Measurements from ENCODE around the gene UBASH3A.

UBASH3A gene

GRCh38 chr21:42397746-42398394 is 5.8 kb upstream of the UBASH3A start:
- TF ChIP-seq CTCF (IDR thresholded peaks at IDR 0.05; ENCODE audit: extremely low read depth, missing control alignments): no peak
- DNase-seq (ENCODE audit: low spot score): no peak

GRCh38 chr21:42398436-42399028 is 5.2 kb upstream of the UBASH3A start:
- TF ChIP-seq CTCF (IDR thresholded peaks at IDR 0.05; ENCODE audit: extremely low read depth, missing control alignments): no peak

GRCh38 chr21:42400525-42400924 is 3.2 kb upstream of the UBASH3A start:
- no peak for DNase-seq (ENCODE audit: low spot score)
- no peak for TF ChIP-seq CTCF (IDR thresholded peaks at IDR 0.05; ENCODE audit: extremely low read depth, missing control alignments)

More at GRCh38 chr21:42398436-42399028, 5.2 kb upstream of the UBASH3A start:
- no peak for DNase-seq (ENCODE audit: low spot score)

GRCh38 chr21:42401154-42401553 is 2.5 kb upstream of the UBASH3A start:
- TF ChIP-seq CTCF (IDR thresholded peaks at IDR 0.05; ENCODE audit: extremely low read depth, missing control alignments): no peak
- DNase-seq (ENCODE audit: low spot score): no peak

- no peak for DNase-seq (ENCODE audit: low spot score)
- TF ChIP-seq CTCF (IDR thresholded peaks at IDR 0.05; ENCODE audit: extremely low read depth, missing control alignments): no peak
Measured at GRCh38 chr21:42401820-42402251, 1.9 kb upstream of the UBASH3A start.

- TF ChIP-seq CTCF (IDR thresholded peaks at IDR 0.05; ENCODE audit: extremely low read depth, missing control alignments): no peak
- no peak for DNase-seq (ENCODE audit: low spot score)
Measured at GRCh38 chr21:42404539-42404938, 837 bp downstream of the UBASH3A start.

GRCh38 chr21:42405064-42406013 is 1.6 kb downstream of the UBASH3A start:
- no peak for DNase-seq (ENCODE audit: low spot score)
- TF ChIP-seq CTCF (IDR thresholded peaks at IDR 0.05; ENCODE audit: extremely low read depth, missing control alignments): no peak
